ENCODE measurements around the gene KPNA1.

The KPNA1 gene

DNA sequence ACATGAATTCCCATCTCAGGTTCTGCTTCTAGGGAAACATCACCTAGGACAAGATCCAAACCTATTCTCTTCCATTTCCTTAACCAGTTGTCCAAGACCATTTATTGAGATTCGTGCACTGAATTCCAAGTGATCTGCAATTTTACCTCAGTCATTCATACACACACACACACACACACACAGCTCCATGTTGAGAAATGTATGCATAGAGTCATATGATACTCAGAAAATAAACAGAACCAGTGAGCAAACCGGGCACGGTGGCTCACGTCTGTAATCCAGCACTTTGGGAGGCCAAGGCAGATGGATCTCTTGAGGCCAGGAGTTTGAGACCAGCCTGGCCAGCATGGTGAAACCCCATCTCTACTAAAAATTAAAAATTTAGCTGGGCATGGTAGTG lies 6.1 kb upstream of the KPNA1 start:
- TF ChIP-seq, protein P1, sequence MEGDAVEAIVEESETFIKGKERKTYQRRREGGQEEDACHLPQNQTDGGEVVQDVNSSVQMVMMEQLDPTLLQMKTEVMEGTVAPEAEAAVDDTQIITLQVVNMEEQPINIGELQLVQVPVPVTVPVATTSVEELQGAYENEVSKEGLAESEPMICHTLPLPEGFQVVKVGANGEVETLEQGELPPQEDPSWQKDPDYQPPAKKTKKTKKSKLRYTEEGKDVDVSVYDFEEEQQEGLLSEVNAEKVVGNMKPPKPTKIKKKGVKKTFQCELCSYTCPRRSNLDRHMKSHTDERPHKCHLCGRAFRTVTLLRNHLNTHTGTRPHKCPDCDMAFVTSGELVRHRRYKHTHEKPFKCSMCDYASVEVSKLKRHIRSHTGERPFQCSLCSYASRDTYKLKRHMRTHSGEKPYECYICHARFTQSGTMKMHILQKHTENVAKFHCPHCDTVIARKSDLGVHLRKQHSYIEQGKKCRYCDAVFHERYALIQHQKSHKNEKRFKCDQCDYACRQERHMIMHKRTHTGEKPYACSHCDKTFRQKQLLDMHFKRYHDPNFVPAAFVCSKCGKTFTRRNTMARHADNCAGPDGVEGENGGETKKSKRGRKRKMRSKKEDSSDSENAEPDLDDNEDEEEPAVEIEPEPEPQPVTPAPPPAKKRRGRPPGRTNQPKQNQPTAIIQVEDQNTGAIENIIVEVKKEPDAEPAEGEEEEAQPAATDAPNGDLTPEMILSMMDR (IDR thresholded peaks at IDR 0.05; ENCODE audit: low read depth, low read length): no peak

DNA sequence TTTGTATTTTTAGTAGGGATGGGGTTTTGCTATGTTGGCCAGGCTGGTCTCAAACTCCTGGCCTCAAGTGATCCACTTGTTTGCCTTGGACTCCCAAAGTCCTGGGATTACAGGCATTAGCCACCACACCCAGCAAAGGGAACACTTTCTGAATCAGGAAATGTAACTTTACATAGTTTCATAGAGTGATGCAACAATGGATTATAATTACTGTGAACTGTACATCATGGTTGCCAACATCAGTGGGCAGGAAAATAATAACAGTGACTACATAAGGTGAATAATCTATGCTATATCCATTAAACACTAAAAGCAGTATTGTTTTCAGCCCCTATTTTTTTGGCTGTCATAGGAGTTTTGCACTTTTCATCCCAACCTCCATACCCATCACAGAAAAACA lies 5.0 kb upstream of the KPNA1 start:
- TF ChIP-seq, protein P1 (IDR thresholded peaks at IDR 0.05; ENCODE audit: low read depth, low read length): no peak
- H3K4me3 ChIP-seq (ENCODE audit: low read depth, low read length): no peak overlapping the region

More for the DNA sequence above, 6.1 kb upstream of the KPNA1 start:
- no peak overlapping the region for H3K4me3 ChIP-seq (ENCODE audit: low read depth, low read length)

DNA sequence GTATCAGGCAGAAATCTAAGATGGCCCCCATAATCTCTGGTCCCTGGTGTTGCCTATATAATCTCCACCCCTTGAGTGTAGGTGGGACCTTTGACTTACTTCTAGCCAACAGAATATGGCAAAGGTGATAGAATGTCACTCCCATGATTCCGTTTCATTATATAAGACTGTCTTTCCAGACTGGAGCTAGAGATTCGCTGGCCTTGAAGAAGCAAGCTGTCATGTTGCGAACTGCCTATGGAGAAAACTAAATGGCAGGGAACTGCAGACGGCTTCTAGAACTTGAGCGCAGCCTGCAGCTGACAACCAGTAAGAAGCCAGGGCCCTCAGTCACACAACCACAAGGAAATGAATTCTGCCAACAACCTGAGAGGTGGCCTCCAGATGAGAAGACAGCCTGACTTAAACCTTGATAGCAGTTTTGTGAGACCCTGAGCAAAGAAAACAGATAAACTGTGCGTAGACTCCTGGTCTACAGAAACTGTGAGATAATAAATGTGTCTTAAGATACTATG lies 2.2 kb upstream of the KPNA1 start:
- no peak overlapping the region for H3K4me3 ChIP-seq (ENCODE audit: low read depth, low read length)
- TF ChIP-seq, protein P1 (IDR thresholded peaks at IDR 0.05; ENCODE audit: low read depth, low read length): no peak

DNA sequence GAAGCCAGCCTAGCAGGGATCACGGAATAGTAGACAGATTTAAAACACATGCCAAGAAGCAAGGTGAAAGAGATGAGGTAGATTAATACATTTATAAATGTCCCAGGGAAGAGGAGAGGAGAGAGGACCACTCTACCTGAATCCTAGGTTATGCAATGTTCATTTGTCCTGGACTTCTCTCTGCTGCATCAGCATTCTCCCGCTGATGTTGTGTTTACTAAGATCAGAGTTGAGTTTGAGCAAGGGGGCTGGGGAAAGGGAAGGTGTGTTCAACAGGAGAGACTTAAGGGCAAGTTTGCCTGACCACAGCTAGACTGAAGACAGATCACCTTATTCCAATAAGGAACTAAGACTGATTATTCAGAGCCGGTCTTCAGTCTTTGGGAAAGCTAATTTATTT lies 1.1 kb upstream of the KPNA1 start:
- no peak overlapping the region for H3K4me3 ChIP-seq (ENCODE audit: low read depth, low read length)
- TF ChIP-seq, protein P1 (IDR thresholded peaks at IDR 0.05; ENCODE audit: low read depth, low read length): no peak

DNA sequence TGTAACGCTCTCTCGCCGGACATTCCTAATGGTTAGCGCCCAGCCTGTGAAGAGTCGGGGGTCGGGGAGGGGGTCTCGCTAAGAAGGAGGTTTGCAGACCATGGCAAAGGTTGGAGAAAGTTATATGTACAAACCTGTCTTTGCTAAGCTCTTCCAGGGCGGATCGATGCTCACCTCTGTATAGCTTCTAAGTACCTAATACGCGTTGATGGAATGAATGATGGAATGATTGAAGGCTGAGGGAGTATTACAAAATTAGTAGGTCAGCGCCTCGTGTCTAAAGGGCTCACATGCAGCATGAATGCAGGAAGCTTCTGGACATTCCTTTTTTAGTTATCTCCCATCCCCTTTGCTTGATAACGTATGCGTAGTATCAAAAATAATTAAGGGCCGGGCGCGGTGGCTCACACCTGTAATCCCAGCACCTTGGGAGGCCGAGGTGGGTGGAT lies 305 bp upstream of the KPNA1 start:
- TF ChIP-seq, protein P1 (IDR thresholded peaks at IDR 0.05; ENCODE audit: low read depth, low read length): no peak
- peak overlapping the region; percentile 77 for H3K4me3 ChIP-seq (ENCODE audit: low read depth, low read length)

DNA sequence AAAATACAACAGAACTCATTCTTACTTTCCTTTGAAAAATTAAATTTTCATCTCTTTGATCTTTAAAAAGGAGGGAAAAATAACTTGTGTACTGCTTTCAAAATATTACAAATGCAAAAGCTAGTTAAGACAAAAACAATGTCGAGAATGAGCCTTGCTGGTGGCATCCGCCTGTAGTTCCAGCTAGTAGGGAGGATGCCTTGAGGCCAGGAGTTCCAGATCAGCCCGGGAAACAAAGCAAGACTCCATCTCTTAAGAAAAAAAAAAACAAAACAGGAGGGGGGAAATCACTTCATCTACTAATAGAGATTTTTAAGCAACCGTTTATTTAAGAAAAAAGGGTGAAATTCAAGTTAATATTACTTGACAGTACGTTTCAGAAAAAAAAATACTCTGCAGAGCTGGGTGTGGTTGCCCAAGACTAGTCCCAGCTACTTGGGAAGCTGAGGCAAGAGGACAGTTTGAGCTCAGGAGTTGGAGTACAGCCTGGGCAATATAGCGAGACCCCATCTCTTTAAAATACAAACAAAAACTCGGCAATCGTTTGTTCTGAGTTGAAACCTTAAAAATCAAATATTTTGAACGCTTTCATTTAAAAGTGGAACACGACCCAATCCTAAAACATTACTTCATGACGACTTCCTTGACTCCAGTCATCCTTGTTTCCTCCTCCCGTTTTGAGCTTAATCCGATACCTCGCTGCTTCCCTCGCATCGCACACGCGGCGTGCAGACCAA lies 1.2 kb downstream of the KPNA1 start:
- TF ChIP-seq, protein P1 (IDR thresholded peaks at IDR 0.05; ENCODE audit: low read depth, low read length): no peak
- peak overlapping the region; percentile 77 for H3K4me3 ChIP-seq (ENCODE audit: low read depth, low read length)

DNA sequence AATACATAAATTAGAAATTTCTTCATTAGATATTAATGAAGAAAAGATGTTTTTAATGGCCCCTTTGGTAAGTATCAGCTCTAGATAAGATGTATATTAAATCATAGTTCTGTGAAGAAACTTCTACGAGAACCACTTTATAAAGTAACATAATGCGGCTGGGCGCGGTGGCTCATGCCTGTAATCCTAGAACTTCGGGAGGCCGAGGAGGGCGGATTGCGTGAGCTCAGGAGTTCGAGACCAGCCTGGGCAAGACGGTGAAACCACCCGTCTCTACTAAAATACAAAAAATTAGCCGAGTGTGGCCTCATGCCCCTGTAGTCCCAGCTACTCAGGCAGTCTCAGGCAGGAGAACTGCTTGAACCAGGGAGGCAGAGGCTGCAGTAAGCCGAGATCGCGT lies 2.5 kb downstream of the KPNA1 start:
- TF ChIP-seq, protein P1 (IDR thresholded peaks at IDR 0.05; ENCODE audit: low read depth, low read length): no peak
- H3K4me3 ChIP-seq (ENCODE audit: low read depth, low read length): no peak overlapping the region

Data from WI38 (cell line).